NCI-H2081 (cell line): Measurements from ENCODE around the gene LRFN5.
"Not testable (repeated sequence)": the region's sequence is repeated elsewhere in the genome, so short reads cannot be mapped to it uniquely, and the experiment has no call there.

Experiments used
- DNase-seq, 2 experiments: peaks; one replicate each; lab custom pipeline; 2025; lab: John Stamatoyannopoulos, UW

Gene LRFN5

DNA sequence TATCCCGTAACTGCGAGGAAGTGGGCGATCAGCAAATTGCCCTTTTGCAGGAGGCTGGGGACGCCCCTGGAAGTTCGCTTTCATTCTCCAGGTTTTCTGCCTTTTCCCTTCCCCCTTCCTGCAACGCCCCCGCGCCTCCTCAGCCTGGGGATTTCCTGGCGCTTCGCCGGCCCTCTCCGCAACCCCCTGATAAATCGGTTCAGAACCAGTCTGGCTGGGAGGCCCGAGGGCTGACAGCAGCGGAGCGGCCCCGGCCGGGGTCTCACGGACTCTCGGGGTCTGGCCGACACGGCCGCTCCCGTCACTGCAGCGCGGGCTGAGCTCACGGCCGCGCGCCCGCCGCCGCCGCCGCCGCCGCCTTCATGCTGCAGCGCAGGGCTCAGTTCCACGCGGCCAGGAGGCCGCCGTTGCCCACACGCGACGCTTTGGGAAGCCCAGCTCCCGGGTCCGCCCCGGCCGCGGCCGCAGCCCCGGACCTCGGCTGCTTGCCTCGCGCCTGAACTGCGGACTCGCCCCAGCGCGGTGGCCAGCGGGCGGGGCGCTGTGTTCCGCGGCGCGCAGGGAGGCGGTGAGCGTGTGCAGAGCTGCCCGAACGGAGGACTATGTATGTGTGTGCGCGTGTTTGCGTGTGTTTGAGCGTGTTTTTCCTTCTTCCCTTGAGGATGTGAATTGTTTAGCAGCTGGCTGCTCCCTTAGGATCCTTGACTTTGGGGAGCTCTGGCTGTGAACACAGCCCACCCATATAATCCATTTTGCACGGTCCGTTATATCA, at the start of gene LRFN5:
TSS of gene LRFN5 (plus strand) at position 345 of the 772 bp plus-strand sequence.
- peak; percentile 23 to 30 for DNase-seq

DNA sequence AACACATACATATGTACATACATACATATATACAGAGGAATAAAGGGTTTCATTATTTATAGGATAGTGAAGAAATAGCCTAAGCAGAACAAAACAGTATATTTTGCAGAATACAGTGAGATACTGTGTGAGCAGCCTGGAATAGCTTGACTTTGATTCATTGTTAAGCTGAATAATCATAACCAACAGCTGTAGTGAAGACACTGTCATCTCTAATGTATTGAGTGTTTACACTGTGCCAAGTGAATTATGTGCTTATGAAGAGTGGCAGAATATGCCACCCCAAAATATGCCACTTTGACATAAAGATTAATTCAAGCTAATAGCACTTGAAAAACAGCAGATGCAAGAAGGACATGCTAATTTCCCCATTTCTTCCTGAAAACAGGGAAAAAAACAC, 48.2 kb upstream of the LRFN5 start:
- no peak for DNase-seq

DNA sequence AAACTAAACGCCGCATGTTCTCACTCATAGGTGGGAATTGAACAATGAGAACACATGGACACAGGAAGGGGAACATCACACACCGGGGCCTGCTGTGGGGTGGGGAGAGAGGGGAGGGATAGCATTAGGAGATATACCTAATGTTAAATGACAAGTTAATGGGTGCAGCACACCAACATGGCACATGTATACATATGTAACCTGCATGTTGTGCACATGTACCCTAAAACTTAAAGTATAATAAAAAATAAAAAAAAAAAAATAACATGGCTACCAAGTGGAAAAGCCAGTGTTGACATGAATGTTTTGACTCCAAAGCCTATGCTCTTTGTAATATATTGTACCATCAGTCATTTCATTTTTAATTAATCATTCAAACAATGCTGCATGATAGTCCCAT, 39.8 kb upstream of the LRFN5 start:
- not testable (repeated sequence) for DNase-seq

DNA sequence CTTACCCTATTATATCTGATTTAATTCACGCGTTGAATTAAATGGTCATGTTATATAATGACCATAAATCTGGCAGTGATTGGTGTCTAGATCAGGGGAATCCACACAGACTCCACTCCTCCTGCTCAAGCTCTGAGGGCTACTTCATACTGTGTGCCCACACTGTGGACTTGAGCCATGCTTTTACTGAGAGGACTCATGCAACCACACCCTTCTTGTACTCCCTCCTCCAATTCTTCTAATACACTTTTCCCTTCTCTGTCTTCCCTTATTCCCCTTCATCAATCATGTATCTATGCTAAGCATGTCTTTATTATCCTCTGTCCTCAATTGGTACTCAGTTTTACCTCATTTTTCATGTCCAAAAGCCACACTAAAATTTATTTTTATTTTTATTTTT, 37.7 kb upstream of the LRFN5 start:
- no peak for DNase-seq

DNA sequence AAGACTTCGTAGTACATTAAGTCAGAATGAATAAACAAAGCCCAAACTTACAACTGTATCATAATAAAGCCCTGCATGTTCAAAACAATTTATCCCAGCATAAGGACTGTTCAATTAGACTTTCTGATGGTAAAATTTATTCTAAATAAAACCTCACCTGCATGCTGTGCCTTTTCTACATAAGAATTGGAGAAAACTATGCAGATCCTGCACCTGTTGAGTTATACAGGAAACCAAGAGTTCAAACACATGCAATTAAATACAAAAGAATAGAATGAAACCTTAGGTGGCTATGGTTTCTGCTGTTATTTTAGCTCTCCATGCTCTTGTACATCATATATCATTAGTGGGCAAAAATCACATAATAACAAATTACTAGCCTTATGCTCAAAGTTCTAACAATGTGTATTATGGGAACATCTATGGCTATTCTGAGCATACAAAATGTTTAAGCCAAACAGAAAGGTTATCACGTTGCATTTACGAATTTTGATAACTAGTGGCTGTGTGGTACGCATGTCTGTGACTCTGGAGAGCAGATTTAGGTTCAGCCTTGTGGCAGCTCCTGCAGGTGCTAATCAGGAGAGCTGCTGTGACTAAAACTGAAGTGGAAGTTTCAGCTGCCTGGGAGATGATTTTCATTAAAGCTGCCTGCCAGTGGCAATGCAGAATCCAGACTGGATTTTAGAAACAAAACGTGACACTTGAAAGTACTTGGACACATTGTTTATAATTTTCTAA, 36.1 kb upstream of the LRFN5 start:
- DNase-seq: peak; percentile 2 to 49

DNA sequence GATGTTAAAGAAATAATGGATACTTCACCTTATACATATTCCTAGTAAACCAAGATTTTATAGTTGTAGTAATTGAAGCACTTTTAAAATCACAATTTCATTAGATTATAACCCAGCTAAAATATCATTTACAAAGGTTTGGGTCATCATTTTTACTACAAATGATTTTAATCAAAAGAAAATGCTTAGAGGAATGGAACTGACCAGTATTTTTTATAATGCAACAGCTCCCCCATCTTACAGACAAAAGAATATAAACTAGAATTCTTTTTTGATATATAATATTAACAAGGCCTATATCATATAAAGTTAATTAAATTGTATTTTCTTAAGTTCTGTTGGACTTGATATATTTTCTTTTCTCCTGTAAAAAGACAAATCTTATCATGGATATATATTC, 20.4 kb upstream of the LRFN5 start:
- peak in 1 of 2 experiments; percentile 2 for DNase-seq

DNA sequence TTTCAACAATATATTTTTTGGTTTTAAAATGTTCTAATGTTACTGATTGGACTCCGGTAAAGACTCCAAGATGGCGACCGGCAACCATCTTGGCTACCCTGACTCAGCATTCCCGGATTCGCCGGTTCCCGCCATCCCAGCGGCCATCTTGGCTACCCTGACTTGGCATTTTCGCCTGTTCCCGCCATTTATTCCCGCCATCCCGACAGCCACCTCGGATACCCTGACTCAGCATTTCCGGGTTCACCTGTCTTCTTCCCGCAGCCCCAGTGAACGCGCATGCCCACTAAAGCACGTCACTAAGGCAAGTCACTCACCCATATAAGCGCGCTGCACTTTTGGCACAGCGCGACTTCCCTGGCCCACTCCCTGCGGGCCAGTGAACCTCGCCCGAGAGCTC, 9.0 kb upstream of the LRFN5 start:
- no peak for DNase-seq

DNA sequence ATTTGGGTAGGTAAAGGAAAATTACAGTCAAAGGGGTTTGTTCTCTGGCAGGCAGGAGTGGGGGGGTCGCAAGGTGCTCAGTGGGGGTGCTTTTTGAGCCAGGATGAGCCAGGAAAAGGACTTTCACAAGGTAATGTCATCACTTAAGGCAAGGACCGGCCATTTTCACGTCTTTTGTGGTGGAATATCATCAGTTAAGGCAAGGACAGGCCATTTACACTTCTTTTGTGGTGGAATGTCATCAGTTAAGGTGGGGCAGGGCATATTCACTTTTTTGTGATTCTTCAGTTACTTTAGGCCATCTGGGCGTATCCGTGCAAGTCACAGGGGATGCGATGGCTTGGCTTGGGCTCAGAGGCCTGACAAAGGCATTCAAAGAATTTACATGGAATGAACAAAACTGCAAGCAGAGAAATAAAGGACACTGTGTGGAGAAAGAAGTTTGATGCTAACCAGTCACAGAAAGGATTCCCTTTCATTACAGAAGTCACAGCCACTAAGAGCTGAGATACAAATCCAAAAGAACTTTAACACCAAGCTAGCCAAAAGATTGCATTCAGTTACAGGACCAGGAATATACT, 6.8 kb upstream of the LRFN5 start:
- DNase-seq: not testable (repeated sequence)

DNA sequence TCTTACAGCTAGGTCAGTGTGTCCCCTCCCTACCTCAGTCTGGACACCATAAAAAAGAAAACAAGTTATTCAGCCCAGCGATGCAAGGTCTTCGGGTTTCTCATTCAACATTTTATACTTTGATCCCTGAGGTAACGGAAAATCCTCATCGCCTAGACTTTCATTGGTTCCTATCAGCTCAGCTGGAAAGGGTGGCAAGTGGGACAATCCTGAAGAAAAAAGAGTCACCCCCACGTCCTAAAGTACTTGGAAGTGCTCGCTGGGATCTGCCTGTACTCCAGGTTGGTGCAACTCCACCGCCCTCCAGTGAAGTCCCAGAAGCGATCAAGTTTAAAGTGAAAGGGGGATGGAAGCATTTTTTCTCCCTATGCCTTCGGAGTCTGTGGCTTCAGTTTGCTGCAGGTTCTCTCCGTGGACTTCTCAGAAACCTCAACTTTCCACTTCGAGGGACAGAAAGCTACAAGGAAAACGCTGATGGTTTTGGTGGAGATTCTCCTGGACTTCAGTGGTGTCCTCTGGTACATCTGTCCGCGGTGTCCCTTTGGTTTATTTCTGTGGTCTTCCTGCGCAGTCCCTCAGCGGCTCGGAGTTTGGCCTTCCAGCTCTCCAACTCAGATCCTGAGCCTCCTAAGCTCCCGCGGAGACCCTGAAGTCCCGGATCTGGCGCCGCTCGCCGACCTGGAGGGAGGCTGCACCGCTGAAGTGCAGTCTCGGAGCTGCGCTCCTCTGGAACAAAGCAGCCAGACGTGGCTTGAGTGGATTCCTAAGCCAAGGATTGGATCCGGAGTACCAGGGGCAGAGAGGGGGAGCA, 1.8 kb upstream of the LRFN5 start:
- DNase-seq: no peak

DNA sequence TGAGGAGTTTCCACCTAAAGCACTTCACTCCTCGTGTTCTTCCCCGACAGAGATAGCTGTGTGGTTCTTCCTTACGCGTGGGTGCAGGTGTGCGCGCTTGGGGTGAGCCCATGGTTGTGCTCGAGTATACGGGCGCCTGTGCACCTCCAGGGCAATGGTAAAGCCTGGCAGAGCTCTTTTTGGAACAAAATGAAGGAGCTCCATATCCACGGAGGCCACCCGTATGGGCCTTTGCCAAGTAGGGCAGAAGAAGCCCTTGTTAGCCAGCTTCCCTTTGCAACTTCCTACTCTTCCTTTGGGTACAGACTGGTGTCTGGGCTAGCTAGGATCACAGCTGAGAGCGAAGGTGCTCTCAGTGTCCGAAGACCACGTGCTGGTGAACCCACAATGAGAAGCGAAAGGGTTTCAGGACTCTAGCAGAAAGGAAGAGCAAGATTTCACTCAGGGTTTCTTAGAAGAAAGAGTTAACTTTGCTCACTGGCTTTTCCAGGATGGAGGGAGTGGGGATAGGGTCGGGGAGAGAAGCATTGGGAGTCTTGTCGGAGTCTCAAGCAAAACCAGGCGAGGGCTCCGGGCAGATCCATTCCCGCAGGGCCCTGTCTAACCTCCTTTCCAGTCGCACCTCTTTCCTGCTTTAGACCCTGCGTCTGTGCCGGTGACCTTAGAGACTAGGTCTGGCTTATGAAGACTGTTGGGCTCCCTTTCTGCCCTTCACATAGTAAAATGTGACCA, 960 bp upstream of the LRFN5 start:
- DNase-seq: no peak

DNA sequence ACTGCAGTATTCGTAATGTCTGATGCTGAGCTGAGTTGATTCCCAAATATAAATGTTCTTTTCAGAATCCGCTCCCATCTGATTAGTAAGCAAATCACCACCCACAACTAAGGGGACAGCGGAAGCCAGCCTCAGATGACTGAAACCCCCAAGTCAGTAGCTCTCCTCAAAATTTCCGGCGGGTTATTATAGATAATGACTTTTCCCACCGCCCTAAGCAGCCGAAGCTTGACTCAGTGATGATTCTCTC, 469 bp upstream of the LRFN5 start:
- DNase-seq: no peak

DNA sequence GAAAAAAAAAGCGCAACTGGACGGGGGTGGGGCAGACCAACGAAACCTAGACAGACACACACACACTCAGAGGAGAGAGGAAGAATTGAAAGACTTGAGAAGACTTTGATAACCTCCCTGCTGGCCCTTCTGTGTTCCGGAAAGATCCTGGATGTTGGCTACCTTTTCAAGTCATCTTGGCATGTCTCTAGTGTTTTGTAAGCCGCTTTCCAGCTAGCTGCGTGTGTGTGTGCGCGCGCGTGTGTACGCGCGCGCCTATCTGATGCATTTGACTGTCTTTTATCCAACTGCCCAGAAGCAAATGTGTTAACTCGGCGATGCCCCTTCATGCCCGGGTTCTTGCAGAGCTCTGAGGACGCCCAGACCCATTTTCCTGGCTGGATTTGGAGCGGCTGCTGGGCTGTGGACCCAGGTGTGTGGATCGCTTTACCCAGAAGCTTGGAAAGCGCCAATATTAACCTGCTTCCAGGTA, 664 bp downstream of the LRFN5 start:
- DNase-seq: peak; percentile 3 to 32

DNA sequence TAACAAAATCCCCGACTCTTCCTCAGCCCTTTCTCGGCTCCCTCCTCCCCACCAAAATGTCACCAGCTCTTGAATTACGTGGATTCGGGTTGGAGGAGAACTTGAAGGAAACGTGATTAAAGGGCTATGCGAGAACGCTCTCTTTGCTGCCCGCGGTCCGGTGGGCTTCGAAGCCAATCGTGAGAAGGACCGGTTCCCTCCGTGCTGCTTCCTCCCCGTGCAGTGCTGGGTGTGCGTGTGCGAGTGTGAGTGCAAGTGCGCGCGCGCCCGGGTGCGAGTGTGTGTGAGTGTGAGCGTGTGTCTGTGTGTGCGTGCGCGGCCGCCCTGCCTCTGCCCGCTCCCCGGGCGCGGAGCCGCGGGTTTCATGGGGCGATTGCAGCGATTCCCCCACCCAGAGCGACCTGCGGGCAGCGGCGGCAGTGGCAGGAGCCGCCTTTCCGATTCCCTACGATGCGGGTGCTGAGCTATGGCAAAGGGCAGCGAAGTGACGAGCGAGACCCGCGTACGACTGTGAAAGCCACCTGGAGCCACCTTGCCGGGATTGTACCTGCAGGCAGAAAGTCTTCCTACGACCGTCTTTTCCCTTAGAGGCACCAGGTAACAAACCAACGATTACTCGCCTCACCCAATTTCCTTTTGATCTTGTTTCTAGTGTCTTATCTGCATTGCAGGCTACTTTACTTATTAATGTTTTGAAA, 1.4 kb downstream of the LRFN5 start:
- DNase-seq: peak; percentile 15 to 29

DNA sequence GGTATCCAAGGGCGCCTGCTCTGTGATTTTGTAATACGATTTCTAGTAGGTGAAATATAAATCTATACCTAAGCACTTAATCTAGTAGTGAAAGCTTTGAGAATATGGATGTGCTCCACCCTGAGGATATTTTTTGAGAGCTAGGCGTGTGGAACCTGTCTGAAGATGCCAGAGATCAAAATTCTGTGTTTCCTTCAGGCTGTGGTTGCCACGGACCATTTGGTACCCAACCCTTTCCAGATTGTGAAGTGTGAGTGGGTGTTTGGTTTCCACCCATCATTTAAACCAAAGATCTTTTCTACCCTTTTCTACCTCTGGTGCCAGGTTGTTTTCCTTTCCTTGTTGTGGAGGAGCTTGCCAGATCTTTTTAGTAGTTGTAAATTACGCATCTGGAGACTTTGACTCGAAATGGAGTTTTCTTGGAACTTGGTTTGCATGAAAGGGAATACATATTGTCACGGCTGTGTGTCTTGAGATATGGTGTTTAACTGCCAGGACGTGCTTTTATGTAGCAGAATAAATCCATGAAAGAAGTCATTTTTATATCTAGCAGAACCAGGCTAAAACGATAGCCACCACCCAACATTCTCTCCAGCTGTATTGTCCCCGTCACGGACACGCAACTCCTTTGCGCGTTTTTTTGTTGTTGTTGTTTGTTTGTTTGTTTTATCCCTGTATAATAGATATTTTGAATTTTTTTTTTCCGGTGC, 2.2 kb downstream of the LRFN5 start:
- no peak for DNase-seq

DNA sequence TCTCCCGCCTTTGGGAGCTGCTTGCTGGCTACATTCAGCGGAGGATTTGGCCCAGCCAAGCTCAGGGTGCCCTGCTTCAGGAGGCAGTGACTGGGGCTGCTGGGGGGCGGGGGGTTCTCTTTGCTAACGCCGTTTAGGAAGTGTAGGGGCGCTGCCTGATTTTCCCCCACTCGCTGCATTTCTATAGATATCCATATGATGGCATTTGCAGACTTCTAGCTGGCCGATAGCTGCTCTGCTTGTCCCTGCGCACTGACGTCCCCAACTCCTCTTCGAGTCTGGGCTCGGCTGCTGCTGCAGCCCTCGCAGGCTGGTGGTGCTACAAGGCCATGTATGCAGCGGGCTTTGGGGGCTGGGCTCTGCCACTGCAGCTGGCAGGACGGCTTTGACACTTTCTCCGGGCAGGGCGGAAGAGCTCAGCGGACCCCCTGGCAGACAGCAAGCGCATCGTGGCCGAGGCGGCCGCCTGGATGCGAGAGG, 3.1 kb downstream of the LRFN5 start:
- peak; percentile 27 to 71 for DNase-seq

DNA sequence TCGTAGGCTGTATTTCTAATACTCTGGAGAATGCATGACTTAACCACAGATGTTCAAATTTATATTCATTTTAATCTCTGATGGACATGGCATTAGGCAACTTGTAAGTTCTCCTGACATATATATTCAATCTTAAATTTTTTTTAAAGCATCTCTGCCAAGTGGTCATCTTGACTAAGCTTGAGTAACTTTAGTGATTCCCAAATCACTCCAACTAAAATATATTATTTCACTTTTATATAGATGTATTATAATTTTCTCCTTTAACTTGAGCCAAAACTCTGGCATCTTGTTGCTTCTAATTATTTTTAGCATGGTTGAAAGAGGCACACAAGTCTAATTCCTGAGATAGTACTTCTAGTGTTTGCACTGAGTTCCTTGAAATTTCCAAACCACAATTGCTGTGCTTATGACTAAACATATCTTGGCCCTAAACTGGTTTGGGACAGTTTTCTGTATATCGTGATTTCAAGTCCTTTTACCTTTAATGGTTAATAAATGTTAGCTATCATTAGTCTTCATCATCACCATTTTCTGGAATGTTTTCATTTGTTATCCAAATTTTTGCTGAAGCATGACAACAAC, 8.4 kb downstream of the LRFN5 start:
- no peak for DNase-seq

DNA sequence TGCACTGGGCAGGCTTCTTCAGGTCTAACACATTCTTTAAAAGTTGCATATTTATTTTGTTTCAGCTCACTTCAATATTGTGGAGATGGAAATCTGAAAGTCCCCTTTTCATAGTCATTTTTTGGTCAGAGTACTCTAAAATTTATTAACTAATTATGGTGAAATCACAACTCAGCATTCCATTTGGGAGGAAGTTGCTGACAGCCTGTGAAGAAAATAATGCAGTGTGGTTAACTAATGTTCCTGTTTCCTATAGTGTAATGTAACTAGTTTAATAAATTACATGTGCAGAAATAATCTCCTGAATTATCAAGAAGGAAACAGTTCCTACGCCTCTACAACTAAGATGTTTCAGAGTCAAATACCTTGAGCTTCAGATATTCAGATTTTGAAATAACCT, 17.1 kb downstream of the LRFN5 start:
- DNase-seq: no peak

DNA sequence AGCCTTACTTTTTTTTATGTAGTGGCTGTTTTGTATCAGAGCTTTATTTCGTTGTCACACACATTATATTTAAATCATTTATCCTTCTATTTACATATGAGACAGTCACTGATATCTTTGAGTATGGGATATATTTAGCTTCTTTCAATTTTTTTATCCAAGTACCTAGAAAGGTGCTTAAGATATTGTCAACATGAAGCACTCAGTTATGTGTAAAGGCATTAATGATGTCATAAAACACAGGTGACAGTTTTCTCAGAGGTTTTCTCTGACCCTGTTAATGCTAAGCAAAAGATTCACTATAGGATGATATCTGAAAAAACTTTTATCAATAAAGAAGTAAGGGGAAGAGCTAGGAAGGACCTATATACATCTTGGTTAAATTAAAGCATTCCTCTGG, 23.2 kb downstream of the LRFN5 start:
- DNase-seq: no peak

DNA sequence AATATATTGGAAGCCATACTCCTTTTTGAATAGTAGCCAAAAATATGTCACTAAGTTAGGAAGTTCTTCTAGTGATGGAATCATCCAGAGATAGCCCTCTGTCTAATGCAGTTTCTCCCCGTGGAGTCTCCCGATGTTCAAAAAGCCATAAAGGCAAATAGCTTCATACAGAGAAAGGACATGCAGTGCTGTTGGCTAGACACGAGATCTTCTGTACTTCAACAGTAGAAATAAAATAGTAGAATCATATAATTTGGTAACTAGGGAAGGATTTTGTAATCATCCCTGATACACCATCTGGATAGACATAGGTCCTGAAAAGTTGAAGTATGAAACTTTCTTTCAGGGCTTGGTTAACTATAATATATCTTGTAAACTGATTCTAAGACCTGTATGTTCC, 27.6 kb downstream of the LRFN5 start:
- DNase-seq: no peak
